BJ (cell line): ENCODE results near the gene PLEKHA4. TPM values are rescaled to one million over a fixed set of nuclear protein-coding genes. Genes with fewer than 3 reads are reported as not detected.
A peak's percentile ranks its signal among the peaks of the same experiment; 100 is the strongest.
"Not testable (repeated sequence)": the region's sequence is repeated elsewhere in the genome, so short reads cannot be mapped to it uniquely, and the experiment has no call there.

Experiments
- CTCF ChIA-PET: fragments of 350-600 bp; formaldehyde crosslinking; extraction: SDS; loops from one replicate; lab custom pipeline; 2021; ENCODE audit warnings: antibody characterized with exemption, inconsistent platforms; lab: Yijun Ruan, JAX
- POLR2A ChIA-PET: fragments of 300-600 bp; sonication (Branson Sonifier 250); formaldehyde crosslinking; extraction: SDS; loops from one replicate; lab custom pipeline; 2021; ENCODE audit warnings: antibody characterized with exemption; lab: Charles Lee
- DNase-seq: peaks from one replicate; pipeline ENCODE4 v3.0.0-alpha.2; 2011; ENCODE audit warnings: low read depth
- H3K27me3 ChIP-seq: 2 replicates; pipeline ENCODE4 v1.6.0; 2011; ENCODE audit warnings: low read length; ENCODE audit not compliant: control insufficient read depth, insufficient read depth
- H3K36me3 ChIP-seq: 2 replicates; pipeline ENCODE4 v1.5.1; 2011; ENCODE audit warnings: low read length; ENCODE audit not compliant: control insufficient read depth, insufficient read depth
- H3K4me3 ChIP-seq: 2 replicates; pipeline ENCODE4 v1.5.1; 2011; ENCODE audit warnings: low read depth, mild to moderate bottlenecking, control low read depth, low read length
- CTCF ChIP-seq: IDR thresholded peaks from 2 replicates; pipeline ENCODE4 v1.5.1; 2011; ENCODE audit warnings: low read depth, mild to moderate bottlenecking, control low read depth, inconsistent platforms, low read length, moderate library complexity; ENCODE audit not compliant: insufficient read depth
- polyA plus RNA-seq: library from polyadenylated mRNA; depleted of rRNA; stranded (reverse); fragments of >200 nt; gene quantifications from 2 replicates; pipeline ENCODE4 v1.2.3, GENCODE V29; 2011

Gene PLEKHA4
- polyA plus RNA-seq, 1 experiment = 5.4 TPM

- ChIA-PET POLR2A (interaction anchor here (0.6 to 1.0 kb wide), 3 partner anchors 89 to 406 kb away, joined by 4 to 6 read pairs (median 5); no protein-coding TSS in a partner anchor), CTCF (interaction anchor here (0.8 to 3.5 kb wide), 7 partner anchors 22 to 119 kb away, joined by 3 to 12 read pairs (median 4); partner anchors contain the start of genes HSD17B14 and RUVBL2)
- Histone ChIP-seq H3K4me3 (peak overlapping the region; percentile 88), H3K27me3 (no peaks in the 10 kb centered on the region), H3K36me3 (peaks cover 28% of the 10 kb centered on the region)
- TF ChIP-seq CTCF = no peak
- DNase-seq = no peak
These were observed 6.1 kb upstream of the PLEKHA4 start for GRCh38 chr19:48874303-48875135.

- no peak for TF ChIP-seq CTCF
- DNase-seq = no peak
- peak overlapping the region; percentile 88 for H3K4me3 ChIP-seq
- no peaks in the 10 kb centered on the region for H3K27me3 ChIP-seq
- peaks cover 28% of the 10 kb centered on the region for H3K36me3 ChIP-seq
- POLR2A ChIA-PET = interaction anchor here (0.6 to 1.0 kb wide), 2 partner anchors 90 to 405 kb away, joined by 4 to 6 read pairs; no protein-coding TSS in a partner anchor
- CTCF ChIA-PET = interaction anchor here (1.2 to 3.5 kb wide), 3 partner anchors 31 to 97 kb away, joined by 3 to 12 read pairs (median 5); partner anchors contain the start of gene HSD17B14
These were observed 5.3 kb upstream of the PLEKHA4 start for GRCh38 chr19:48873476-48874302.

- ChIA-PET POLR2A (interaction anchor here (1.0 kb wide), 1 partner anchor 91 kb away, joined by 4 read pairs; no protein-coding TSS in a partner anchor), CTCF (interaction anchor here (0.9 to 3.5 kb wide), 3 partner anchors 37 to 125 kb away, joined by 3 to 12 read pairs (median 5); partner anchors contain the start of gene HSD17B14)
- TF ChIP-seq CTCF = no peak
These were observed 4.6 kb upstream of the PLEKHA4 start for GRCh38 chr19:48872884-48873475.

GRCh38 chr19:48872182-48872883, 3.9 kb upstream of the PLEKHA4 start, which contains the start of gene PPP1R15A:
PPP1R15A (plus strand) TSS chr19:48872421; CDS start chr19:48873234, 813 bp downstream.
- Histone ChIP-seq H3K4me3 (peak within 1 kb of the TSS; percentile 88), H3K27me3 (no peaks in the 10 kb centered on the region), H3K36me3 (peaks cover 24% of the 10 kb centered on the region)
- CTCF ChIA-PET = interaction anchor here (0.9 to 3.5 kb wide), 2 partner anchors 98 to 126 kb away, joined by 3 to 12 read pairs; no protein-coding TSS in a partner anchor
- TF ChIP-seq CTCF = no peak
- POLR2A ChIA-PET = interaction anchor here (0.6 to 0.7 kb wide), 3 partner anchors 82 to 160 kb away, joined by 3 to 4 read pairs (median 3); no protein-coding TSS in a partner anchor
- peak; percentile 92 for DNase-seq

More at GRCh38 chr19:48872884-48873475, 4.6 kb upstream of the PLEKHA4 start:
- Histone ChIP-seq H3K4me3 (peak overlapping the region; percentile 88), H3K36me3 (peaks cover 24% of the 10 kb centered on the region), H3K27me3 (no peaks in the 10 kb centered on the region)
- peak; percentile 87 for DNase-seq

- not testable (repeated sequence) for H3K4me3 ChIP-seq, DNase-seq, H3K27me3 ChIP-seq
- H3K36me3 ChIP-seq = peaks cover 23% of the 10 kb centered on the region
- ChIA-PET POLR2A (interaction anchor here (0.6 to 0.7 kb wide), 3 partner anchors 82 to 160 kb away, joined by 3 to 4 read pairs (median 3); no protein-coding TSS in a partner anchor), CTCF (interaction anchor here (1.3 to 3.5 kb wide), 3 partner anchors 29 to 128 kb away, joined by 4 to 12 read pairs (median 6); no protein-coding TSS in a partner anchor)
These were observed 3.2 kb upstream of the PLEKHA4 start for GRCh38 chr19:48871471-48872181.
